GM06990 (cell line): ENCODE measurements around the gene CARS2.
A peak's percentile ranks its signal among the peaks of the same experiment; 100 is the strongest.

Experiments
- DNase-seq: peaks from one replicate; pipeline ENCODE4 v3.0.0-alpha.2; 2011; ENCODE audit not compliant: insufficient read length; ENCODE audit errors: extremely low read depth
- H3K27me3 ChIP-seq: replicated peaks from 2 replicates; pipeline ENCODE4 v1.6.0; 2011; ENCODE audit warnings: low read length; ENCODE audit not compliant: control insufficient read depth, insufficient read depth
- H3K36me3 ChIP-seq: 2 replicates; pipeline ENCODE4 v1.5.1; 2011; ENCODE audit warnings: low read length; ENCODE audit not compliant: control insufficient read depth, insufficient read depth
- H3K4me3 ChIP-seq: replicated peaks from 2 replicates; pipeline ENCODE4 v1.5.1; 2011; ENCODE audit warnings: low read depth, mild to moderate bottlenecking, control low read depth, low read length
- TF ChIP-seq, protein P1 (sequence below): IDR thresholded peaks from 2 replicates; pipeline ENCODE4 v1.5.1; 2011; ENCODE audit warnings: low read length, control low read depth, mild to moderate bottlenecking, inconsistent platforms; ENCODE audit not compliant: insufficient read depth, poor library complexity, severe bottlenecking

The CARS2 gene

DNA sequence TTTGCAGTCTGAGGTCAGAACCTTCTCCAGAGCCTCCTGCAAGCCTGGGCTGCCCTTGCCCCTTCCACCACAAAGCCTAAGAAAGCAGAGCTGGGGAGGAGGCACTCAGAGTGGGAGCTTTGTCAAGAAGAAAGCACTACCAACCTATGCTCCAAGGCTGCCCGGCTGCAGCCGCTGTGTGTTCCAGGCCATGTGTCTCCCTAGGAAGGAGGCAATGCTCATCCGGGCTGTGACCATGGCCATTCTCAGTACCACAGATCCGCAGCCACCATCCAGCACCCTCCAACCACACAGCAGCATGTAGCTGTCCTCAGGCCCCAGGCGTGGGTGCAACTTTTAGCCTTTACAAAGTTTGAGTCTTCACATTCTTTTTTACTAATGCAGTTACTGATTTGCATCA lies 22.0 kb downstream of the CARS2 start:
- Histone ChIP-seq H3K4me3 (no peak overlapping the region), H3K27me3 (no peaks in the 10 kb centered on the region), H3K36me3 (peaks cover 16% of the 10 kb centered on the region)
- TF ChIP-seq, protein P1, sequence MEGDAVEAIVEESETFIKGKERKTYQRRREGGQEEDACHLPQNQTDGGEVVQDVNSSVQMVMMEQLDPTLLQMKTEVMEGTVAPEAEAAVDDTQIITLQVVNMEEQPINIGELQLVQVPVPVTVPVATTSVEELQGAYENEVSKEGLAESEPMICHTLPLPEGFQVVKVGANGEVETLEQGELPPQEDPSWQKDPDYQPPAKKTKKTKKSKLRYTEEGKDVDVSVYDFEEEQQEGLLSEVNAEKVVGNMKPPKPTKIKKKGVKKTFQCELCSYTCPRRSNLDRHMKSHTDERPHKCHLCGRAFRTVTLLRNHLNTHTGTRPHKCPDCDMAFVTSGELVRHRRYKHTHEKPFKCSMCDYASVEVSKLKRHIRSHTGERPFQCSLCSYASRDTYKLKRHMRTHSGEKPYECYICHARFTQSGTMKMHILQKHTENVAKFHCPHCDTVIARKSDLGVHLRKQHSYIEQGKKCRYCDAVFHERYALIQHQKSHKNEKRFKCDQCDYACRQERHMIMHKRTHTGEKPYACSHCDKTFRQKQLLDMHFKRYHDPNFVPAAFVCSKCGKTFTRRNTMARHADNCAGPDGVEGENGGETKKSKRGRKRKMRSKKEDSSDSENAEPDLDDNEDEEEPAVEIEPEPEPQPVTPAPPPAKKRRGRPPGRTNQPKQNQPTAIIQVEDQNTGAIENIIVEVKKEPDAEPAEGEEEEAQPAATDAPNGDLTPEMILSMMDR, result no peak
- no peak for DNase-seq

DNA sequence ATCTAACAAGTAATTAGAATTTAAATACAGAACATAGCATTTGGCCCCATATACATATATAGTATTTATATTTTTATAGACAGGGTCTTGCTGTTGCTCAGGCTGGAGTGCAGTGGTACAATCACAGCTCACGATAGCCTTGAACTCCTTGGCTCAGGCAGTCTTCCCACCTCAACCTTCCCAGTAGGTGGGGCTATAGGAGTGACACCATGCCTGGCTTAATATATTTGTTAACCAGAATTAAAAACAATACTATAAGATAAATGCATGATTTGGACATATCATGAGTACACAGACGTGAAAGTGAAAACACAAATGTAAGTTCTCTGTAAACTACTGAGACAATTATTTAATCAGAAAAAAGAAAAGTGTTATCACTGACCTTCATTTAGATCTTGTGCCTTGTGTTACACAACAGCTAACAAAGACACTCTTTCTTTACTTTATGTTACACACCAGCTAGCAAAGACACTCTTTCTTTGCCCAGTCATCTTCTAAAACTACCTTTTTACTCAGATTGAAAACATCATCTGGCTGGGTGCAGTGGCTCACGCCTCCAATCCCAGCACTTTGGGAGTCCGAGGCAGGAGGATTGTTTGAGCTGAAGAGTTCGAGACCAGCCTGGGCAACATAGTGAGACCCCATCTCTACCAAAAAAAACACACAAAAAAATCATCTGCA lies 22.6 kb downstream of the CARS2 start:
- TF ChIP-seq, protein P1, result peak; percentile 8
- Histone ChIP-seq H3K27me3 (no peaks in the 10 kb centered on the region), H3K4me3 (no peak overlapping the region), H3K36me3 (peaks cover 21% of the 10 kb centered on the region)
- no peak for DNase-seq

DNA sequence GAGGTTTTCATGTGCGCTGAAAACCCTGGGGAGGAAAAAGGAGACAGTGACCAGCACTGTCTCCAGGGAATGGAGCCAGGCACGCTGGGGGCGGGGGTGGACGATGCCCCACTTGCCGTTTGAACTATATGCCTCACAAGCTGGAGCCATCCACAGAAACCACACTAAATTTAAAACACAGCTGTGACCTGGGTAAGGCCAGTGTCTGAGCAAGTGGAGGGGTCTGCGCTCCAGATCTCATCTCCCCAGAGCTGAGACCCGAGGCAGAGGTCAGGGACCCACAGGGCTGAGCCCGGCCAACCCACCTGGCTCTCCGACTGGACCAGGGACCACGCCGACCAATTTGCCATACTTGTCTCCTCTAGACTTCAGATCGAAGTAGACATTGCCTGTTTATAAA lies 23.2 kb downstream of the CARS2 start:
- H3K27me3 ChIP-seq, result no peaks in the 10 kb centered on the region
- DNase-seq, result no peak
- TF ChIP-seq, protein P1, result no peak
- H3K36me3 ChIP-seq, result peaks cover 24% of the 10 kb centered on the region
- H3K4me3 ChIP-seq, result no peak overlapping the region

DNA sequence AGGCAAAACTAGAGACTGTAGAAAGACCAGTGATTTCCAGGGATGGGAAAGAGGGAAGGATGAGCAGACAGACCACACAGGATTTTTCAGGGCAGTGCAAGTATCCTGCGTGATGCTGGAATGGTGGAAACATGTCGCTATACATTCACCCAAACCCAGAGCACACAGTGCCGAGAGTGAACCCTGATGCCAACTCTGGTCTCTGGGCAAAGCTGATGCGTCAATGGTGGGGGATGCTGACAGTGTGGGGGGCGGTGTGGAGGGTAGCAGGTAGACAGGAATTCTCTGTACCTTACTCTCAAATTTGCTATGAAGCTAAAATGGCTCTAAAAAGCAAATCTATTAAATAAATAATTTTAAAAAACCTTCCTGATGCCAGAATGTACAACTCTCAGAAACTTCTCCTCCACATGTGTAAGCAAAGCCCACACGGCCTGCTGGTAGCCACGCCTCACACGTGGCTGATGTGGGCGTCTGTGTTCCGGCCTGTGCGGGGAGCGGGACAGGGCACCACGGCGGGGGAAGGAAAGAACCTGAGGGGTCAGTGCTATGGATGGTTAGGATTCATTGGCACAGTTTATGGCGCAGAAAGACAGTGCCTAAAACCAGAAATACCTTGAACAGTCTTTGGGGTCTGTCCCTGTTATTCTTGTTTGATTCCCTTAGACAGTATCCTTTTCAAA lies 23.9 kb downstream of the CARS2 start:
- no peak for DNase-seq
- TF ChIP-seq, protein P1, result no peak
- no peak overlapping the region for H3K4me3 ChIP-seq
- H3K36me3 ChIP-seq, result peaks cover 22% of the 10 kb centered on the region
- no peaks in the 10 kb centered on the region for H3K27me3 ChIP-seq

DNA sequence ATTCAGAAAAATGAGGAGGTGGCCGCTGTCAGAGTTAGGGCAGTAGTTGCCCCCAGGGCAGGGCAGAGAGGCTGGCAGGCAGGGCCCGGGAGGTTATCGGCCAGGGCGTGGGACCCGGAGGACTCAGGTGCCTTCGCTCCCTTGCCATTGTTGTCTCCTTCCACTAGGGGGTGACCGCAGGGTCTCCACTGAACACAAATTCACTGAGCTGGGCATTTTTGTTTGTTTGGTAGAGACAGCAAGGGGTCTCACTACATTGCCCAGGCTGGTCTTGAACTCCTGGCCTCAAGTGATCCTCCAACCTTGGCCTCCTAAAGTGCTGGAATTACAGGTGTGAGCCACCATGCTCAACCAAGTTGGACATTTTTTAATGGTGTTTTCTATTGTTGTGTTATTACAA lies 25.1 kb downstream of the CARS2 start:
- Histone ChIP-seq H3K4me3 (no peak overlapping the region), H3K27me3 (no peaks in the 10 kb centered on the region), H3K36me3 (peaks cover 20% of the 10 kb centered on the region)
- DNase-seq, result no peak
- TF ChIP-seq, protein P1, result peak; percentile 44
